Suprapubic skin (tissue), 3 donors: ENCODE data around the gene SDR42E2.

ENCODE experiments used
- CTCF ChIP-seq, 2 donors: fragments of 200-600 bp in 1 of 2; fragments of 450-650 bp in 1 of 2; sonication (generic) in 1 of 2; IDR thresholded peaks; one replicate each; pipeline ENCODE4 v1.5.1; 2016 to 2019; ENCODE audit warnings: antibody characterized with exemption in 2 of 2, mild to moderate bottlenecking in 1 of 2, moderate library complexity in 1 of 2
- EP300 ChIP-seq: sonication (generic); formaldehyde crosslinking; IDR thresholded peaks from one replicate; pipeline ENCODE4 v1.6.1; 2017; ENCODE audit warnings: antibody characterized with exemption
- POLR2A ChIP-seq, 2 donors: fragments of 450-650 bp; IDR thresholded peaks; one replicate each; pipeline ENCODE4 v1.6.1; 2017; ENCODE audit warnings: antibody characterized with exemption in 2 of 2, mild to moderate bottlenecking in 2 of 2, moderate library complexity in 2 of 2

GRCh38 chr16:22188267-22188594 is 25.9 kb downstream of the SDR42E2 start:
- TF ChIP-seq CTCF (IDR thresholded peaks at IDR 0.05): no peak
- TF ChIP-seq POLR2A (IDR thresholded peaks at IDR 0.05): no peak
- no peak for TF ChIP-seq EP300
